Transverse colon (tissue), 4 donors: ENCODE measurements around the gene KIAA1217. TPM values are rescaled to one million over a fixed set of nuclear protein-coding genes. Genes with fewer than 3 reads are reported as not detected.

Experiments
- DNase-seq: peaks from one replicate; pipeline ENCODE4 v3.0.0-alpha.2; 2019
- H3K27ac ChIP-seq, 4 donors: fragments of 200-600 bp; sonication (generic); 2 replicates each; pipeline ENCODE4 v1.5.1; 2016 to 2018; ENCODE audit warnings: inconsistent platforms in 4 of 4
- H3K27me3 ChIP-seq: fragments of 200-600 bp; sonication (generic); 2 replicates; pipeline ENCODE4 v1.5.1; 2017; ENCODE audit warnings: inconsistent platforms
- H3K36me3 ChIP-seq, 4 donors: fragments of 200-600 bp; sonication (generic); 2 replicates each; pipeline ENCODE4 v1.5.1; 2017 to 2019; ENCODE audit warnings: inconsistent platforms in 4 of 4
- H3K4me1 ChIP-seq, 4 donors: fragments of 200-600 bp; sonication (generic); 2 replicates each; pipeline ENCODE4 v1.5.1; 2017 to 2020; ENCODE audit warnings: inconsistent platforms in 4 of 4
- H3K4me3 ChIP-seq, 4 donors: fragments of 200-600 bp; sonication (generic); 1 replicate in 1 of 4; 2 replicates in 3 of 4; pipeline versions ENCODE4 v1.5.1 to v1.6.1; 2017 to 2019; ENCODE audit warnings: inconsistent platforms in 4 of 4
- H3K9me3 ChIP-seq, 2 donors: fragments of 200-600 bp; sonication (generic); 2 replicates each; pipeline ENCODE4 v1.5.1; 2017 to 2019; ENCODE audit warnings: inconsistent platforms in 2 of 2
- CTCF ChIP-seq, 5 experiments: fragments of 200-600 bp in 3 of 5; fragments of 450-650 bp in 2 of 5; sonication (generic) in 3 of 5; IDR thresholded peaks; 1 replicate in 2 of 5; 2 replicates in 3 of 5; pipeline ENCODE4 v1.5.1; 2016 to 2017; ENCODE audit warnings: antibody characterized with exemption in 5 of 5, inconsistent platforms in 3 of 5, mild to moderate bottlenecking in 2 of 5, moderate library complexity in 1 of 5
- EP300 ChIP-seq: sonication (generic); formaldehyde crosslinking; IDR thresholded peaks from one replicate; pipeline ENCODE4 v1.6.1; 2017; ENCODE audit warnings: antibody characterized with exemption, low read depth
- POLR2A ChIP-seq: fragments of 450-650 bp; IDR thresholded peaks from one replicate; pipeline ENCODE4 v1.6.1; 2016; ENCODE audit warnings: antibody characterized with exemption, mild to moderate bottlenecking, moderate library complexity
- POLR2AphosphoS5 ChIP-seq, 3 donors: sonication (generic); formaldehyde crosslinking; IDR thresholded peaks; one replicate each; pipeline ENCODE4 v1.6.1; 2016; ENCODE audit warnings: antibody characterized with exemption in 3 of 3
- WGBS, 2 donors: methylation state at CpG; one replicate each; pipeline ENCODE4 v1.1.5; 2018; ENCODE audit warnings: low coverage in 1 of 2; 5-methylcytosine and 5-hydroxymethylcytosine counted together
- in situ Hi-C, 4 donors: fragments of 200-750 bp; cut with MboI; loops; one replicate each; pipeline versions ENCODE4 v1.15.0 to v1.15.1; 2017; ENCODE audit warnings: low sequenced_read_pairs in 3 of 4, low pct_ligation_motif_present in 1 of 4, low pct_unique_long_range_greater_than_20kb in 1 of 4
- intact Hi-C: fragments of 100-400 bp; cut with DNase I; formaldehyde crosslinking; loops from one replicate; pipeline ENCODE4 v1.15.1; 2023; ENCODE audit warnings: low total_unique reads
- total RNA-seq, 4 donors: library from RNA; depleted of rRNA; stranded (reverse); fragments of >200 nt; gene quantifications; one replicate each; pipeline ENCODE4 v1.1.0, GENCODE V29; 2016

Gene KIAA1217
- total RNA-seq, 4 donors from 2014 or later, result 56.5 to 175 (median 72.0) TPM

GRCh38 chr10:24303522-24304310 is 94.8 kb downstream of the KIAA1217 start:
- no peaks in the 10 kb centered on the region for H3K27me3 ChIP-seq
- H3K9me3 ChIP-seq, result no peaks in the 10 kb centered on the region
- in situ Hi-C loops, result no loop called here
- TF ChIP-seq EP300, result no peak
- TF ChIP-seq POLR2A, result no peak
- no peak for TF ChIP-seq POLR2AphosphoS5 (IDR thresholded peaks at IDR 0.05)
- no peak for TF ChIP-seq CTCF (IDR thresholded peaks at IDR 0.05)
- H3K4me3 ChIP-seq, result no peak overlapping the region
- H3K4me1 ChIP-seq, result no peaks in the 10 kb centered on the region
- no peak for DNase-seq
- intact Hi-C loops, result no loop called here
- H3K36me3 ChIP-seq, result no peaks in the 10 kb centered on the region
- H3K27ac ChIP-seq, result no peak overlapping the region
- 69 to 74% methylated on average over 8 of the region's 8 CpGs for WGBS, 2 donors

DNA sequence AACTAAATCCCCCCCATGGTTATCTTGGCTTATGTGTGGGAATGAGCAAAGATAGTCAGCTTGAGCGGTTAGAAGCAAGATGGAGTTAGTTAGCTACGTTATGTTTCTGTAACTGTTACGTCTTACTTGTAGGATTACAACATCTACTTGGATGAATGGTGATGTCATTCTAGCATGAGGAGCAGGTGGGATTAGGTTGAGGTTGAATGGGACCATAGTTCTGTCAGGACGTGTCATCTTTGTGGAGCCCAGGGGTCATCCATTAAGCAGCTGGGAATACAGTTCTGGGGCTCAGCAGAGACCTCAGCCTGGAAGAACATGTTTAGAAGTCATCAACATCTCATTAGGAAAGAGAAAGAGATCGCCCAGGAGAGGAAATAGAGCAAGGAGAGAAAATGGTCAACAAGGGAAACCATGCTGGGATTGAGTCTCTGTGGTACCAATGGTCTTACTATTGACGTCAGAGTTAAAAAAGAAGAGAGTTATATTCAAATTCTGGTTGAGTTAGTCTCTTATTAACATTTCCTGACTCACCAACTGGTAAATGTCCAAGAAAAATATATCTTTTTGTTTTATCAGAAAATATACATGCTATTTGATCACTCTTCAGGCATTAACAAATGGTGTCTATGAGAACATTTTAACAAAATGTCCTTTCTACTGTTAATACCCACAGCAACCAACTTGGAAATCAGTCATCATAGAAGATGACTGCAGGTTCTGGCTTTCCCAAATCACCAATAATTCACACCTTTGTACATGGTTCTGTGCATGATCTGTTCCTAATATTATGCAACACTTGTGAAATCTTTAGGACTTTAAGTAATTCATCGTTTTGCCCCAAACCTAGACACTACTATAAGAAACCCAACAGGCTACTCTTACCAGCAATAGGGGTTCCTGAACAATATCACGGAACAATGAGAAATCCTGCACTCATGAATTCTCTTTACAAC is 96.9 kb downstream of the KIAA1217 start:
- Histone ChIP-seq H3K36me3 (no peaks in the 10 kb centered on the region), H3K27me3 (no peaks in the 10 kb centered on the region), H3K4me1 (no peaks in the 10 kb centered on the region), H3K27ac (no peak overlapping the region), H3K4me3 (no peak overlapping the region), H3K9me3 (no peaks in the 10 kb centered on the region)
- 78 to 90% methylated on average over 8 of the region's 8 CpGs for WGBS, 2 donors
- no peak for DNase-seq
- TF ChIP-seq POLR2A (no peak), CTCF (IDR thresholded peaks at IDR 0.05) (no peak), EP300 (no peak)
- in situ Hi-C loops, result no loop called here
- intact Hi-C loops, result no loop called here

DNA sequence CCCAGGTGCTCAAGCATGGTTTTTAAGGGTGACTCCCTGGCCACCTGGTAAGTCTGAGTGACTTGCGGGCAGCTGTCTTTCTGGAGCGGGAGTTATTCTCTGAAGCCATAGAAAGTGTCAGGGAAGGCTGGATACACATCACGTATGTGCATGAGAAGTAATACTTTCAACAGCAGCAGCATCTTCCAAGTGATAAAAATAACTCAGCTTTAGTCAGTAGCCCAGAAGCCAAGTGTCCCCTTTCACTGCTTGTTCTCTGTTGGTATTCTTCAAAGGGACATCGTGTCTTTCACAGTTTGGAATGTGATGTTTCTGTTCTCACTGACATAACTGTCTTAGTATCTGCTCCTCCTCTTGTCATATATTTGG is 97.6 kb downstream of the KIAA1217 start:
- no peak for DNase-seq
- in situ Hi-C loops (no loop called here), intact Hi-C loops (no loop called here)
- no peak overlapping the region for H3K4me3 ChIP-seq
- no peak for TF ChIP-seq CTCF (IDR thresholded peaks at IDR 0.05)
- TF ChIP-seq POLR2A, result no peak
- TF ChIP-seq POLR2AphosphoS5 (IDR thresholded peaks at IDR 0.05), result no peak
- no peak for TF ChIP-seq EP300
- no peaks in the 10 kb centered on the region for H3K4me1 ChIP-seq
- 79 to 82% methylated on average over 4 of the region's 4 CpGs for WGBS, 2 donors
- H3K27me3 ChIP-seq, result no peaks in the 10 kb centered on the region
- no peaks in the 10 kb centered on the region for H3K36me3 ChIP-seq
- H3K9me3 ChIP-seq, result no peaks in the 10 kb centered on the region
- no peak overlapping the region for H3K27ac ChIP-seq

GRCh38 chr10:24307116-24307515 is 98.2 kb downstream of the KIAA1217 start:
- DNase-seq, result no peak
- Histone ChIP-seq H3K36me3 (no peaks in the 10 kb centered on the region), H3K27ac (no peak overlapping the region), H3K27me3 (no peaks in the 10 kb centered on the region), H3K4me1 (no peaks in the 10 kb centered on the region), H3K4me3 (no peak overlapping the region), H3K9me3 (no peaks in the 10 kb centered on the region)
- 77 to 79% methylated on average over 3 to 4 of the region's 4 CpGs for WGBS, 2 donors
- in situ Hi-C loops (no loop called here), intact Hi-C loops (loop anchor here (1.0 kb wide), 1 partner anchor 24 kb away; no protein-coding TSS in a partner anchor)
- TF ChIP-seq POLR2AphosphoS5 (IDR thresholded peaks at IDR 0.05), result no peak
- TF ChIP-seq CTCF (IDR thresholded peaks at IDR 0.05), result no peak
- no peak for TF ChIP-seq POLR2A
- no peak for TF ChIP-seq EP300
